Transverse colon (tissue), 4 donors: ENCODE data around the gene ANKRD10.

Experiments used
- POLR2A ChIP-seq: fragments of 450-650 bp; IDR thresholded peaks from one replicate; pipeline ENCODE4 v1.6.1; 2016; ENCODE audit warnings: antibody characterized with exemption, mild to moderate bottlenecking, moderate library complexity
- POLR2AphosphoS5 ChIP-seq, 3 donors: sonication (generic); formaldehyde crosslinking; IDR thresholded peaks; one replicate each; pipeline ENCODE4 v1.6.1; 2016; ENCODE audit warnings: antibody characterized with exemption in 3 of 3
- TF ChIP-seq, protein P1 (sequence below), 5 experiments: fragments of 200-600 bp in 3 of 5; fragments of 450-650 bp in 2 of 5; sonication (generic) in 3 of 5; IDR thresholded peaks; 1 replicate in 2 of 5; 2 replicates in 3 of 5; pipeline ENCODE4 v1.5.1; 2016 to 2017; ENCODE audit warnings: antibody characterized with exemption in 5 of 5, inconsistent platforms in 3 of 5, mild to moderate bottlenecking in 2 of 5, moderate library complexity in 1 of 5

DNA sequence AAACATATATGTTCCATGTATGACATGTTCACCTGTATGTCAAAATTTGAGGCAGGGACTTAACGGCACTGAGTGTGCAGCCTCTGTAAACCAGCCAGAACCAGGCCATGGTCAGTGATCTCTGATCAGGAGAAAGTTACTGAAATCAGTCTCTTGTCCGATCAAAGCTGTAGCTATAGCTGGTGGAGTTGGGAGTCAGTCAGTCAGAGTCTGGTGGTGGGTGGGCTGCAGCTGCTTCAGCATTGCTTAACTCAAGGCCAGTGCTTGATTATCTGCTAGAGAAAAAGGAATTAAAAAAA, 78.3 kb downstream of the ANKRD10 start:
- TF ChIP-seq, protein P1, sequence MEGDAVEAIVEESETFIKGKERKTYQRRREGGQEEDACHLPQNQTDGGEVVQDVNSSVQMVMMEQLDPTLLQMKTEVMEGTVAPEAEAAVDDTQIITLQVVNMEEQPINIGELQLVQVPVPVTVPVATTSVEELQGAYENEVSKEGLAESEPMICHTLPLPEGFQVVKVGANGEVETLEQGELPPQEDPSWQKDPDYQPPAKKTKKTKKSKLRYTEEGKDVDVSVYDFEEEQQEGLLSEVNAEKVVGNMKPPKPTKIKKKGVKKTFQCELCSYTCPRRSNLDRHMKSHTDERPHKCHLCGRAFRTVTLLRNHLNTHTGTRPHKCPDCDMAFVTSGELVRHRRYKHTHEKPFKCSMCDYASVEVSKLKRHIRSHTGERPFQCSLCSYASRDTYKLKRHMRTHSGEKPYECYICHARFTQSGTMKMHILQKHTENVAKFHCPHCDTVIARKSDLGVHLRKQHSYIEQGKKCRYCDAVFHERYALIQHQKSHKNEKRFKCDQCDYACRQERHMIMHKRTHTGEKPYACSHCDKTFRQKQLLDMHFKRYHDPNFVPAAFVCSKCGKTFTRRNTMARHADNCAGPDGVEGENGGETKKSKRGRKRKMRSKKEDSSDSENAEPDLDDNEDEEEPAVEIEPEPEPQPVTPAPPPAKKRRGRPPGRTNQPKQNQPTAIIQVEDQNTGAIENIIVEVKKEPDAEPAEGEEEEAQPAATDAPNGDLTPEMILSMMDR (IDR thresholded peaks at IDR 0.05), result no peak
- TF ChIP-seq POLR2A (no peak), POLR2AphosphoS5 (IDR thresholded peaks at IDR 0.05) (no peak)
